Keratinocyte (primary cell): ENCODE measurements around the gene CCDC34. TPM values are rescaled to one million over a fixed set of nuclear protein-coding genes. Genes with fewer than 3 reads are reported as not detected.
A peak's percentile ranks its signal among the peaks of the same experiment; 100 is the strongest.

Source experiments
- DNase-seq: peaks from one replicate; pipeline ENCODE4 v3.0.0-alpha.2; 2011; ENCODE audit warnings: low read depth, missing footprints, low spot score
- FAIRE-seq: peaks from 2 replicates; lab custom pipeline; 2011; peaks lifted over from hg19 to GRCh38; lab: Jason Lieb, UNC
- H2AFZ ChIP-seq: 2 replicates; pipeline ENCODE4 v1.6.0; 2012; ENCODE audit warnings: low read length, control low read depth, inconsistent platforms; ENCODE audit not compliant: control insufficient read depth
- H3K27ac ChIP-seq: 2 replicates; pipeline ENCODE4 v1.5.1; 2011; ENCODE audit warnings: low read length; ENCODE audit not compliant: control insufficient read depth, insufficient read depth
- H3K27me3 ChIP-seq: 3 replicates; pipeline ENCODE4 v1.6.0; 2011; ENCODE audit warnings: low read length; ENCODE audit not compliant: control insufficient read depth, insufficient read depth; ENCODE audit errors: extremely low read depth
- H3K36me3 ChIP-seq, 2 experiments: 2 replicates in 1 of 2; 3 replicates in 1 of 2; pipeline ENCODE4 v1.5.1; 2011; ENCODE audit warnings: low read length in 2 of 2, mild to moderate bottlenecking in 1 of 2; ENCODE audit not compliant: control insufficient read depth in 2 of 2, insufficient read depth in 2 of 2; ENCODE audit errors: extremely low read depth in 1 of 2
- H3K4me1 ChIP-seq: 3 replicates; pipeline ENCODE4 v1.5.1; 2011; ENCODE audit warnings: low read length; ENCODE audit not compliant: control insufficient read depth, insufficient read depth; ENCODE audit errors: extremely low read depth
- H3K4me2 ChIP-seq: 3 replicates; pipeline ENCODE4 v1.6.0; 2011; ENCODE audit warnings: low read depth, low read length; ENCODE audit not compliant: control insufficient read depth, insufficient read depth; ENCODE audit errors: extremely low read depth
- H3K4me3 ChIP-seq, 3 experiments: fragments of 200-600 bp in 1 of 3; sonication (generic) in 1 of 3; 2 replicates in 2 of 3; 3 replicates in 1 of 3; pipeline ENCODE4 v1.5.1; 2011 to 2016; ENCODE audit warnings: low read length in 3 of 3, mild to moderate bottlenecking in 3 of 3, control low read depth in 2 of 3, inconsistent platforms in 1 of 3, low read depth in 1 of 3, mixed read lengths in 1 of 3, mixed run types in 1 of 3, moderate library complexity in 1 of 3; ENCODE audit not compliant: control insufficient read depth in 2 of 3, insufficient read depth in 2 of 3; ENCODE audit errors: extremely low read depth in 1 of 3
- H3K79me2 ChIP-seq: 2 replicates; pipeline ENCODE4 v1.6.0; 2012; ENCODE audit warnings: low read length; ENCODE audit not compliant: control insufficient read depth, insufficient read depth
- H3K9ac ChIP-seq: 3 replicates; pipeline ENCODE4 v1.6.0; 2011; ENCODE audit warnings: low read length; ENCODE audit not compliant: control insufficient read depth, insufficient read depth; ENCODE audit errors: extremely low read depth
- H3K9me1 ChIP-seq: 3 replicates; pipeline ENCODE4 v1.6.0; 2011; ENCODE audit warnings: low read length; ENCODE audit not compliant: control insufficient read depth, insufficient read depth; ENCODE audit errors: extremely low read depth
- H3K9me3 ChIP-seq: 2 replicates; pipeline ENCODE4 v1.5.1; 2012; ENCODE audit warnings: low read depth, low read length; ENCODE audit not compliant: control insufficient read depth
- H4K20me1 ChIP-seq: 3 replicates; pipeline ENCODE4 v1.6.0; 2011; ENCODE audit warnings: low read length; ENCODE audit not compliant: control insufficient read depth, insufficient read depth; ENCODE audit errors: extremely low read depth
- EZH2 ChIP-seq: IDR thresholded peaks from one replicate; pipeline ENCODE4 v1.6.1; 2012; ENCODE audit warnings: inconsistent platforms, mild to moderate bottlenecking, low read length, moderate library complexity
- dilution Hi-C: fragments of 300-500 bp; cut with MboI; formaldehyde crosslinking; loops from one replicate; pipeline ENCODE4 v1.7.0; 2020; ENCODE audit warnings: low sequenced_read_pairs; ENCODE audit not compliant: extremely low pct_ligation_motif_present
- polyA plus RNA-seq, 5 experiments: library from polyadenylated mRNA; depleted of rRNA in 3 of 5; stranded (reverse) in 3 of 5; stranded (forward) in 1 of 5; unstranded in 1 of 5; fragments of >200 nt; gene quantifications; 1 replicate in 1 of 5; 2 replicates in 3 of 5; 3 replicates in 1 of 5; pipeline versions ENCODE4 v1.2.1 to v1.2.3, GENCODE V29; 2011 to 2012; ENCODE audit warnings: missing spikeins in 2 of 5, low read depth in 1 of 5, low replicate concordance in 1 of 5
- TF ChIP-seq, protein P1 (sequence below), 3 experiments: IDR thresholded peaks in 1 of 3; conservative IDR thresholded peaks in 1 of 3; optimal IDR thresholded peaks in 1 of 3; 2 replicates in 2 of 3; 3 replicates in 1 of 3; pipeline versions ENCODE3 to v1.5.1; 2011; ENCODE audit warnings: low read length in 3 of 3, mild to moderate bottlenecking in 3 of 3, moderate library complexity in 2 of 3, control low read depth in 1 of 3, inconsistent platforms in 1 of 3; ENCODE audit not compliant: insufficient read depth in 2 of 3; ENCODE audit errors: extremely low read depth in 1 of 3

CCDC34 gene
- polyA plus RNA-seq, 1 donor (not counting 4 experiments of a cell fraction or from before 2014, with no cell fraction given) = 4.2 TPM

DNA sequence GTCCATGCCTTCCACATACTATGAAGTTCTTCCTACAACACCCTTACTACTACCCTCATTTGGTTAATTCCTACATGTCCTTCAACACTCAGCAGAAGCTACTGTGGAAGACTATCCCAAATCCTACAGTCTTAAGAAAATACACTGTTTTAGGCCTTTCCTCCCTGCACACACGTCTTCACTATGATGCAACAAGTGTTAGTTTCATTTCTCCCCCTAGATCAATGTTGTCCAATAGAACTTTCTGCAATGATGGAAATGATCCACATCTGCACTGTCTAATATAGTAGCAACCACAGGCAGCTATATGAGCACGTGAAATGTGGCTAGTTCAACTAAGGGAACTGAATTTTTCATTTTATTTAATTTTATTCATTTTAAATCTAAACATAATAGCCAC lies 46.7 kb upstream of the CCDC34 start:
- Histone ChIP-seq H3K4me3 (no peak overlapping the region), H3K36me3 (peaks cover under 1 to 6% of the 10 kb centered on the region in 2 experiments), H3K79me2 (peaks cover 55% of the 10 kb centered on the region), H2AFZ (no peak overlapping the region), H3K4me1 (peaks cover 24% of the 10 kb centered on the region), H4K20me1 (no peaks in the 10 kb centered on the region), H3K9me1 (no peaks in the 10 kb centered on the region), H3K27me3 (no peaks in the 10 kb centered on the region), H3K9me3 (no peaks in the 10 kb centered on the region), H3K4me2 (no peak overlapping the region), H3K27ac (no peak overlapping the region), H3K9ac (no peak overlapping the region)
- no peak for DNase-seq
- peak; percentile 39 for FAIRE-seq
- dilution Hi-C loops = no loop called here
- no peak for TF ChIP-seq EZH2
- TF ChIP-seq, protein P1, sequence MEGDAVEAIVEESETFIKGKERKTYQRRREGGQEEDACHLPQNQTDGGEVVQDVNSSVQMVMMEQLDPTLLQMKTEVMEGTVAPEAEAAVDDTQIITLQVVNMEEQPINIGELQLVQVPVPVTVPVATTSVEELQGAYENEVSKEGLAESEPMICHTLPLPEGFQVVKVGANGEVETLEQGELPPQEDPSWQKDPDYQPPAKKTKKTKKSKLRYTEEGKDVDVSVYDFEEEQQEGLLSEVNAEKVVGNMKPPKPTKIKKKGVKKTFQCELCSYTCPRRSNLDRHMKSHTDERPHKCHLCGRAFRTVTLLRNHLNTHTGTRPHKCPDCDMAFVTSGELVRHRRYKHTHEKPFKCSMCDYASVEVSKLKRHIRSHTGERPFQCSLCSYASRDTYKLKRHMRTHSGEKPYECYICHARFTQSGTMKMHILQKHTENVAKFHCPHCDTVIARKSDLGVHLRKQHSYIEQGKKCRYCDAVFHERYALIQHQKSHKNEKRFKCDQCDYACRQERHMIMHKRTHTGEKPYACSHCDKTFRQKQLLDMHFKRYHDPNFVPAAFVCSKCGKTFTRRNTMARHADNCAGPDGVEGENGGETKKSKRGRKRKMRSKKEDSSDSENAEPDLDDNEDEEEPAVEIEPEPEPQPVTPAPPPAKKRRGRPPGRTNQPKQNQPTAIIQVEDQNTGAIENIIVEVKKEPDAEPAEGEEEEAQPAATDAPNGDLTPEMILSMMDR (optimal IDR thresholded peaks at IDR 0.05 in 1 of 3, IDR thresholded peaks at IDR 0.05 in 1 of 3, conservative IDR thresholded peaks at IDR 0.05 in 1 of 3; ENCODE audit: extremely low read depth in 1 of 3, insufficient read depth in 2 of 3, low read length in 3 of 3) = no peak

DNA sequence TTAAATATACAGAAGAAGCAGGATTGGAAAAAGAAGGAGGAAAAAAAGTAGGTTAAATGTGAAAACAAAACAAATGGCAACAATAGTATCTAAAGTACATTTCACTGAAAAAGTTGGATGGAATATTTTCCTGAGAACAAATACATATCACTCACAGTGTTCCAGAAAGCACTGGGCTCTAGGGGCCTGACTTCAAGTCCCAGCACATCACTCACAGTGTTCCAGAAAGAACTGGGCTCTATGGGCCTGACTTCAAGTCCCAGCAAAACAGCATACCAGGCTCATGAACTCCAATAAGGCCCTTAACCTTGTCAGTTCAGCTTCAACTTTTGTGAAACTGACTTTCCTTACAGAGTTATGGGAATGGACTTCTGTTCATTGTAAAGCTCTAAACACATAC lies 46.0 kb upstream of the CCDC34 start:
- Histone ChIP-seq H4K20me1 (no peaks in the 10 kb centered on the region), H3K79me2 (peaks cover 54% of the 10 kb centered on the region), H3K9me1 (no peaks in the 10 kb centered on the region), H3K27me3 (no peaks in the 10 kb centered on the region), H3K9me3 (no peaks in the 10 kb centered on the region), H3K4me3 (no peak overlapping the region), H3K4me2 (no peak overlapping the region), H3K36me3 (peaks cover 1 to 6% of the 10 kb centered on the region in 2 experiments), H3K4me1 (peaks cover 18% of the 10 kb centered on the region), H3K27ac (no peak overlapping the region), H2AFZ (no peak overlapping the region), H3K9ac (no peak overlapping the region)
- no peak for DNase-seq
- no peak for FAIRE-seq
- dilution Hi-C loops = no loop called here
- TF ChIP-seq EZH2 = no peak
- TF ChIP-seq, protein P1 (optimal IDR thresholded peaks at IDR 0.05 in 1 of 3, IDR thresholded peaks at IDR 0.05 in 1 of 3, conservative IDR thresholded peaks at IDR 0.05 in 1 of 3; ENCODE audit: extremely low read depth in 1 of 3, insufficient read depth in 2 of 3, low read length in 3 of 3) = no peak
